Measurements from ENCODE around the gene OCEL1.

OCEL1 gene

DNA sequence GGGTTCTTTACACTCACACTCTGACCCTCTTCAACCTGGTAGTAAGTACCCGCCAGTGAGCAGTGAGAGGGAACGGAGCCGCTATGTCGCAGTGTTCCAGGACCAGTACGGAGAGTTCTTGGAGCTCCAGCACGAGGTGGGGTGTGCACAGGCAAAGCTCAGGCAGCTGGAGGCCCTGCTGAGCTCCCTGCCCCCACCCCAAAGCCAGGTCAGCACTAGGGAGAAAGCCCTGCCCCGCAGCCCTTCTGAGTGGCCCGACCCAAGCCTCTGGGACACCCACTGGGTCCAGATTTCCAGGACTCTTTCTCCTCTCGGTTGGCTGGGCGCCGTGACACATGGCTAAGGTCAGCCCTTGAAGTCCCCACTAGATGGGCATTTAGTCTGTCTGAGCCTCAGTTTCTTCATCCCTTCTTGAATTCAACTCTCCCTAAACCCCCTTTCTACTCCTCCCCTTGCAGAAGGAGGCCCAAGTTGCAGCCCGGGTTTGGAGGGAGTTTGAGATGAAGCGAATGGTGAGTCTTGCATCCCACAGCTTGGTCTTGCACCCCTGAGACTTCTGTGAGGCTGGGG is 1.9 kb downstream of the OCEL1 start:
- ATAC-seq (ENCODE audit: insufficient read depth, low read depth) (no peak), DNase-seq (no peak)
- Histone ChIP-seq H3K4me3 (ENCODE audit: low read depth in 1 of 2, low read length in 2 of 2) (no peak overlapping the region), H3K36me3 (ENCODE audit: insufficient read depth, low read length) (peaks cover 28% of the 10 kb centered on the region), H2AFZ (ENCODE audit: low read depth, low read length) (no peak overlapping the region), H3K79me2 (ENCODE audit: insufficient read depth, low read length) (peaks cover 8% of the 10 kb centered on the region; the same call in 1 of the 2 replicates), H3K27ac (ENCODE audit: low read length) (no peak overlapping the region), H3K4me2 (ENCODE audit: insufficient read depth, low read length) (peak overlapping the region; percentile 15; the same call in 1 of the 2 replicates), H3K9me3 (ENCODE audit: insufficient read depth, low read length, severe bottlenecking) (no peaks in the 10 kb centered on the region), H3K4me1 (ENCODE audit: insufficient read depth, low read length) (peaks cover 26% of the 10 kb centered on the region), H3K27me3 (ENCODE audit: insufficient read depth, low read length, poor library complexity) (no peaks in the 10 kb centered on the region), H4K20me1 (ENCODE audit: insufficient read depth, low read length) (peaks cover 19% of the 10 kb centered on the region), H3K9ac (ENCODE audit: low read depth, low read length) (no peak overlapping the region)
- TF ChIP-seq, protein P1, sequence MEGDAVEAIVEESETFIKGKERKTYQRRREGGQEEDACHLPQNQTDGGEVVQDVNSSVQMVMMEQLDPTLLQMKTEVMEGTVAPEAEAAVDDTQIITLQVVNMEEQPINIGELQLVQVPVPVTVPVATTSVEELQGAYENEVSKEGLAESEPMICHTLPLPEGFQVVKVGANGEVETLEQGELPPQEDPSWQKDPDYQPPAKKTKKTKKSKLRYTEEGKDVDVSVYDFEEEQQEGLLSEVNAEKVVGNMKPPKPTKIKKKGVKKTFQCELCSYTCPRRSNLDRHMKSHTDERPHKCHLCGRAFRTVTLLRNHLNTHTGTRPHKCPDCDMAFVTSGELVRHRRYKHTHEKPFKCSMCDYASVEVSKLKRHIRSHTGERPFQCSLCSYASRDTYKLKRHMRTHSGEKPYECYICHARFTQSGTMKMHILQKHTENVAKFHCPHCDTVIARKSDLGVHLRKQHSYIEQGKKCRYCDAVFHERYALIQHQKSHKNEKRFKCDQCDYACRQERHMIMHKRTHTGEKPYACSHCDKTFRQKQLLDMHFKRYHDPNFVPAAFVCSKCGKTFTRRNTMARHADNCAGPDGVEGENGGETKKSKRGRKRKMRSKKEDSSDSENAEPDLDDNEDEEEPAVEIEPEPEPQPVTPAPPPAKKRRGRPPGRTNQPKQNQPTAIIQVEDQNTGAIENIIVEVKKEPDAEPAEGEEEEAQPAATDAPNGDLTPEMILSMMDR (IDR thresholded peaks at IDR 0.05; ENCODE audit: borderline replicate concordance, extremely low read depth, low read length, poor library complexity, severe bottlenecking) = no peak
- TF ChIP-seq EZH2 (IDR thresholded peaks at IDR 0.05; ENCODE audit: borderline replicate concordance, low read depth, low read length, severe bottlenecking) = no peak

DNA sequence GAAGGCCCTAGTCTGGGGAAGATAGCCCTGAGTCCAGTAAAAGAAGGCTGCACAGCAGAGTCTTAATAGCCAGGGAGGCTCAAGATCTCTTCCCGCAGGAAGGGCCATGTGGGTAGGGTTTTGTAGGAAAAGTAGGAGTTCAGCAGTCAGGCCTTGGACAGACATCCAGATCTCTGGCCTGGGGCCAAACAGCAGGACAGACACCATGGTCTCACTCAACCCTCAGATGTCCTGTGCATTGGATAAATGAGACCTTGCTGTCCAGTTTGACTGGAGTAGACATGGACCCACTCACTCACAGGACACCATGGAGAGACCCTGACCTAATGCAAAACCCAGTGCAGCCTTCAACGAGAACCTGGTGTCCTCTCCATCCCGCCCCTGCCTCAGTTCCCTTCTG is 3.9 kb downstream of the OCEL1 start:
- H3K4me2 ChIP-seq (ENCODE audit: insufficient read depth, low read length) = no peak overlapping the region

DNA sequence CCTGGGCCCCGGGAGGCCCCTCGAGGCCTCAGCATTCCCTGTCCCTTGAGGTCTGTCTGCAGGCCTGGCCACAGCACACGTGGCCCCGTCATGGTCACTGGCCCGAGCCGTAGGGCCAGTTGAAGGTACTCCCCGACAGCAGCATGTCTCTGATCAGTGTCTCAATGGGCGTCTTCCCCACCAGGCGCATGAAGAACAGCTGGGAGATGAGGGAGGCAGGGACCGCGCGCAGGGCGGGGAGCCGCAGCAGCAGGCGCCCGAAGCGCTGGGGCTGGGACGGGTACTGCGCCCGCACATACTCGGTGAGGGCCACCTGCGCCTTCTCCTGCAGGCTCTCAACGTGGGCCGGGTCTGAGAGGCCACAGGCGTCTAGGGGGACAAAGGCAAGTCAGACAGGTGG is 6.2 kb downstream of the OCEL1 start:
- Histone ChIP-seq H3K79me2 (ENCODE audit: insufficient read depth, low read length) (peaks cover 33% of the 10 kb centered on the region), H3K4me1 (ENCODE audit: insufficient read depth, low read length) (peaks cover 33% of the 10 kb centered on the region), H3K27me3 (ENCODE audit: insufficient read depth, low read length, poor library complexity) (no peaks in the 10 kb centered on the region), H3K9ac (ENCODE audit: low read depth, low read length) (no peak overlapping the region), H4K20me1 (ENCODE audit: insufficient read depth, low read length) (peaks cover 39% of the 10 kb centered on the region), H3K4me3 (ENCODE audit: low read depth in 1 of 2, low read length in 2 of 2) (no peak overlapping the region), H3K27ac (ENCODE audit: low read length) (no peak overlapping the region), H3K36me3 (ENCODE audit: insufficient read depth, low read length) (peaks cover 40% of the 10 kb centered on the region), H2AFZ (ENCODE audit: low read depth, low read length) (no peak overlapping the region), H3K9me3 (ENCODE audit: insufficient read depth, low read length, severe bottlenecking) (no peaks in the 10 kb centered on the region), H3K4me2 (ENCODE audit: insufficient read depth, low read length) (no peak overlapping the region)
- no peak for DNase-seq
- no peak for ATAC-seq (ENCODE audit: insufficient read depth, low read depth)
- TF ChIP-seq EZH2 (IDR thresholded peaks at IDR 0.05; ENCODE audit: borderline replicate concordance, low read depth, low read length, severe bottlenecking) = no peak
- TF ChIP-seq, protein P1 (IDR thresholded peaks at IDR 0.05; ENCODE audit: borderline replicate concordance, extremely low read depth, low read length, poor library complexity, severe bottlenecking) = no peak

More for the DNA sequence above, 3.9 kb downstream of the OCEL1 start:
- Histone ChIP-seq H3K9me3 (ENCODE audit: insufficient read depth, low read length, severe bottlenecking) (no peaks in the 10 kb centered on the region), H2AFZ (ENCODE audit: low read depth, low read length) (no peak overlapping the region), H3K4me1 (ENCODE audit: insufficient read depth, low read length) (peaks cover 35% of the 10 kb centered on the region), H3K9ac (ENCODE audit: low read depth, low read length) (no peak overlapping the region), H3K27ac (ENCODE audit: low read length) (no peak overlapping the region), H3K27me3 (ENCODE audit: insufficient read depth, low read length, poor library complexity) (no peaks in the 10 kb centered on the region), H3K36me3 (ENCODE audit: insufficient read depth, low read length) (peaks cover 40% of the 10 kb centered on the region), H3K4me3 (ENCODE audit: low read depth in 1 of 2, low read length in 2 of 2) (no peak overlapping the region), H4K20me1 (ENCODE audit: insufficient read depth, low read length) (peaks cover 36% of the 10 kb centered on the region), H3K79me2 (ENCODE audit: insufficient read depth, low read length) (peaks cover 26% of the 10 kb centered on the region)
- TF ChIP-seq, protein P1 (IDR thresholded peaks at IDR 0.05; ENCODE audit: borderline replicate concordance, extremely low read depth, low read length, poor library complexity, severe bottlenecking) = no peak
- TF ChIP-seq EZH2 (IDR thresholded peaks at IDR 0.05; ENCODE audit: borderline replicate concordance, low read depth, low read length, severe bottlenecking) = no peak
- DNase-seq (no peak), ATAC-seq (ENCODE audit: insufficient read depth, low read depth) (no peak)
